GM12878 (cell line): ENCODE measurements around the gene TBC1D5.

Source experiments
- NRF1 ChIP-seq: conservative IDR thresholded peaks from 2 replicates; pipeline ENCODE4 v1.6.1; 2011; ENCODE audit warnings: mild to moderate bottlenecking, low read depth, low read length, improper control_type of control experiment
- POLR2AphosphoS5 ChIP-seq: IDR thresholded peaks from 2 replicates; pipeline ENCODE4 v1.6.1; 2011; ENCODE audit warnings: mild to moderate bottlenecking, low read length, inconsistent platforms

- TF ChIP-seq NRF1 (no peak), POLR2AphosphoS5 (no peak)
Measured at GRCh38 chr3:17217588-17217987, 524.8 kb downstream of the TBC1D5 start.
